ENCODE measurements around the gene ZNF557.

ZNF557 gene

DNA sequence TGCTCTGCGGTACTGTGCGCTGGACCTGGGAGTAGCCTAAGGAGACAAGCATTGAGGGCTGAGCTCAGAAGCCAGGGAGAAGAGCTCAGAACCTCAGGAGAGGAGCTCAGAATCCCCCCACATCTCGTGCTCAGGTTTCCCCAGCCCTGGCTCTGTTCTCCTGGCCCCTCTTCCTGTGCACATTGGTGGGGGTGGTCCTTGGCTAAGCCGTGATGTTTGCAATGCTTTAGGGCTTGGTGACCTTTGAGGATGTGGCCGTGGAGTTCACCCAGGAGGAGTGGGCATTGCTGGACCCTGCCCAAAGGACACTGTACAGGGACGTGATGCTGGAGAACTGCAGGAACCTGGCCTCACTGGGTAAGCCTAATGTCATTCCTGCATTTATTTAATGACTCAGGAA is 6.6 kb downstream of the ZNF557 start:
- DNase-seq (ENCODE audit: low spot score), result no peak

DNA sequence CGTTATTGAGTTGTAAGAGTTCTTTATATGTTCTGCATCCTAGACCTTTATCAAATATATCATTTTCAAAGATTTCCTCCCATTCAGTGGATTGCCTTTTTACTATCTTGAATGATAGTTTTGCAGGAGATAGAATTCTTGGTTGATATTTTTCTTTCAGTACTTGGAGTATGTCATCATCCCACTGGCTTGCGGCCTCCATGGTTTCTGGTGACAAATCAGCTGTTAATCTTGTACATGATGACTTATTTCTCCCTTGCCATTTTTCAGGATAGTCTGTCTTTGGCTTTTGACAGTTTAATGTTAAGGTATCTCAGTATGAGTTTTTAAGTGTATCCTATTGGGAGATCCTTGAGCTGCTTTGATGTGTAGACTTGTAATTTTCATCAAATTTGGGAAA is 8.5 kb downstream of the ZNF557 start:
- DNase-seq (ENCODE audit: low spot score), result no peak

DNA sequence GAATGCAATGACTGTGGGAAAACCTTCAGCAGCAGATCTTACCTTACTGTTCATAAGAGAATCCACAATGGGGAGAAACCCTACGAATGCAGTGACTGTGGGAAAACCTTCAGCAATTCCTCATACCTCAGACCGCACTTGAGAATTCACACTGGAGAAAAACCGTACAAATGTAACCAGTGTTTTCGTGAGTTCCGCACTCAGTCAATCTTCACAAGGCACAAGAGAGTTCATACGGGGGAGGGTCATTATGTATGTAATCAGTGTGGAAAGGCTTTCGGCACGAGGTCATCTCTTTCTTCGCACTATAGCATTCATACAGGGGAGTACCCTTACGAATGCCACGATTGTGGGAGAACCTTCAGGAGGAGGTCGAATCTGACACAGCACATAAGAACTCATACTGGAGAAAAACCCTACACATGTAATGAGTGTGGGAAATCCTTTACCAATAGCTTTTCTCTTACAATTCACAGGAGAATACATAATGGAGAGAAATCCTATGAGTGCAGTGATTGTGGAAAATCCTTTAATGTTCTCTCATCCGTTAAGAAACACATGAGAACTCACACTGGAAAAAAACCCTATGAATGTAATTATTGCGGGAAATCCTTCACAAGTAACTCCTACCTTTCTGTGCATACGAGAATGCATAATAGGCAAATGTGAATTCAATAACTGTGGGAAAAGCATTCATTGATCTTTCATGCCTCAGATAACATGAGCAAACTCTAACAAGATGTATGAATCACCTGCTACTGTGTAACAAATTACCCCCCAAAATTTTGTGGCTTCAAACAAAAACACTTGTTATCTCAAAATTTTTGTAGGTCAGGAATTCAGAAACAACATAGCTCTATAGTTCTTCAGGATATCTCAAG is 13.8 kb downstream of the ZNF557 start:
- DNase-seq (ENCODE audit: low spot score), result no peak

DNA sequence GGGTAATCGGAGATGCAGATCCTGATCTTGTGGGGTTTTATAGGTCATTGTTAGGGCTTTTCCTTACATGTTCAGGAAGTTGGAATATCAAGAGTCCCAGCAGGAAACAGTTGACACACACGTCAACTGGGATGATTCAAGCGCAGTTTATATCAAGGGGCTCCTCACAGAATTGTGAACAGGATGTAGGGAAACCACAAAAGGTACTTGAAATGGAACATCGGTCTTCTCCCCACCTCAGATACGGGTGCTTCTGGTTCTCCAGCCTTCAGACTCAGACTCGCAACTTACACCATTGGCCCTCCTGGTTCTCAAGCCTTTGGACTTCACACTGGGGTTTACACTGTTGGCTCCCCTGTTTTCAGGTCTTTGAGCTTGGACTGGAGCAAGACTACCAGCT is 19.5 kb downstream of the ZNF557 start:
- DNase-seq (ENCODE audit: low spot score), result no peak

DNA sequence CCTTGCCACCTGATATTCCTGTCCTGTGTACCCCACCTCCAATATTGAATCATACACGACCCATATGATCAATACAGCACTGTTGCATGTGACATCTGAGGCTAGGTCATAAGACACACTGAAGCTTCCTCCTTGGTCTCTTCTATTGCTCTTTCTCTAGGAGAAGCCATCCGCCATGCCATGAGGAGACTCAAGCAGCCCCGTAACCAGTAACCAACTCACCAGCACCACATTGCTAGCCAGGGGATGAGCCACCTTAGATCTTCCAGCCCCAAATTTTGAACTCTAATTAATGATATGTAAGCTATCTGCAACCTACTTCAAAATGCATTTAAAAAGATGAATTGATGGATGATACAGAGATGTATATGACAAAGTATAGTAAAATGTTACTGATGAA is 28.6 kb downstream of the ZNF557 start:
- DNase-seq (ENCODE audit: low spot score), result no peak

DNA sequence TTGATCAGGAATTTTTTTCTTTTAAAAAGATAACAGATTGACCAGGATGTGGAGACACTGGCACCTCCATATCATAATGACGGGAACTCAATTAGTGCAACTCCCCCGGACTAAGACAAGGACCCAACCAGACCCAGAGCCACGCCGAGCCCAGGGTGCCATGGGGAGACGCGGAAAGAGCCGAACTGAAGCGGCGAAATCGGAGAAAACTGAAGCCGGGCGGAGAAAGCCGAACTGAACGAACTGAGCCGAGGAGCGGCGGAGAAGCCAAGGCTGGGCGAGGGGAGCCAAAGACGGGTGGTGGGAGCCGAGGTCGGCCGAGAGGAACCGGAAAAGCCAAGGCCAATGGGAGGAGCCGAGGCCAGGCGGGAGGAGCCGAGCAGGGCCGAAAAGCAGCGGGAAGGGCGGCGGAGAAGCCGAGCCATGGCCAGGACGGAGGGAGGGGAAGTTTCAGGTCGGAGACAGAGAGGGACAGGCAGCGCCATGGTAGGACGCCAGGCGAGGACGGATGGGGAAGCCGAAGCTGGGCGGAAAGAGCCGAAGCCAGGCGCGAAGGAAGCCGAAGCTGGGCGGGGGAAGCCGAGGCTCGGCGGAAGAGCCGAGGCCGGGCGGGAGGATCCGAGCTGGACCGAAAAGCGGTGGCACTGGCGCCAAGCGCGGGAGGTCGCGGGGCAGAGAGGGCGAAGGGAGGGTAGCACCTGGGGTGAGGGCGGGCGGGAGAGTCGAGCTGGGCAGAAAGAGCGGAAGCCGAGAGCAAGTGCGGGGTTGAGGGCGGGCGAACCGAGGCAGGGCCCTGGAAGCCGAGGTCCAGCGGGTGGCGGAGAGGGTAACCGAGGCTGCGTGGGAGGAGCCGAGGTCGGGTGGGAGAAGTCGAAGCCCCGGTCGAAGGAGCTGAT is 29.4 kb downstream of the ZNF557 start:
- DNase-seq (ENCODE audit: low spot score), result peak; percentile 88

DNA sequence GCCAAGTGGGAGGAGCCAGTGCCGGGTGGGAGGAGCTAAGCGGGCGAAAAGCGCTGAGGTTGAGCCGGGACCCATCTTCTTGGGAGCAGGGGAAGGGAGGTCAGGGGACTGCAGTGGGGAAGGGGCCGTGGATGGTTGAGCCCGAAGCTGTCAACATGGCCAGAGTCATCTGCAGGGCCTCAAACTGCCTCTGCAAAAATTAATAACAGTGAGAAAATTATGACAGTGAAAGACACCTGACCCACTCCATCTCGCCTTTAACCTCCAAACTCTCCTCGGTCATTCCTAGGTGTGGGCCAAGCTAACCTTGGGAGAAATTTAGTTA is 30.1 kb downstream of the ZNF557 start:
- no peak for DNase-seq (ENCODE audit: low spot score)

DNA sequence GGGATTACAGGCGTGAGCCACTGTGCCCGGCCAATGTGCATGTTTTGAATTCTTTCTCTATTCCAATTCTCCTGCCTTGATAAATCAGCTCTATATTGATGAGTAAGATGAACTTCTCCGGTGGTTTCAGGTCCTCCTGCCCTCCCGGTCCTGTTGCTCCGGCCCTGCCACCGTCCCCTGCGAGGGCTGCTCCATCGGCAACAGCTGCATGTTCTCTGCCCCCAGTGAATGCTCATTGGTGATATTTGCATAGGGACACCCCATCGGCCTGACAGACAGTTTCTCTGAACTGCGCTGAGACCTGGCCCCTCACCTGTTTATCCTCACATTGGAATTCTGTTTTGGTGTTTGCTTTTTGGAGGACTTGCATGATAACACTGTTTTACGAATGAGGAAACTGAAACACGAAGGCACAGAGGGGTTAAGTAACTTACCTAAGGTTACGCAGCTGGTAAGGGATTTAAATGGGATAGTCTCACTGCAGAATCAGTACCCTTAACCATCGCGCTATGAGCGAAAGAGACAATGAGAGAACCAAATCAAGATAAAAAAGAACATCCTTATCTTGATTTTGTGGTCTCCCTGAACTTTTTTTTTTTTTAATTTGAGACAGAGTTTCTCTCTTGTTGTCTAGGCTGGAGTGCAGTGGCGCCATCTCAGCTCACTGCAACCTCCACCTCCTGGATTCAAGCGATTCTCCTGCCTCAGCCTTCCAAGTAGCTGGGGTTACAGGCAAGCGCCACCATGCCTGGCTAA is 32.2 kb downstream of the ZNF557 start:
- peak; percentile 13 for DNase-seq (ENCODE audit: low spot score)

DNA sequence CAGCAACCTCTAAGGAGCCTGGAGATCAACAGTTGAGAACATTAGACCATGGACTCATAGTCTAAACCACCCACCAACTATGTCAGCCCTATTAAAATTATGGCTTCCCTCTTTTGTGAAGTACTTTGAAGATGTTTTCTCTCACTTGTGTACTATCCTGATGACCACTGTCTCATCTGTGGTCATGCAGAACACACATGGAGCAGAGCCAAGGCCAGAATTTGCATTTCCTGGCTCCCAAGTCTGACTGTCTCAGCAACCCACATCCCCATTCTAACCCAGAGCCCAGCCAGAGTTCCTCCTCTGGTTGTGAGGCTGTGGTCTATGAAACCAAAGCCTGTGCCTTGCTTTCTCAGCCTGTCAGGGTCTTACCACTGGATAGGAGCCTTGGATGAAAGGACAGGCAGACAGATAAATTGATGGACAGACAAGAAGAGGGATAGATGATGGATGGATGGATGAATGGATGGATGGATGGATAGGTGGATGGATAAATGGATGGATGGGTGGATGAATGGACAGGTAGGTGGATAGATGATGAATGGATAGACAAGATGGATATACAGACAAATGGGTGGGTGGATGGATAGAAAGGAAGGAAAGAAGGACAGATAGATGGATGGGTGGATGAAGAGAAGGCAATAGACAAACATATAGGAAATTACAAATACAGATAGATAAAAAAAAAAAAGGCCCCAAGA is 35.4 kb downstream of the ZNF557 start:
- DNase-seq (ENCODE audit: low spot score), result no peak

DNA sequence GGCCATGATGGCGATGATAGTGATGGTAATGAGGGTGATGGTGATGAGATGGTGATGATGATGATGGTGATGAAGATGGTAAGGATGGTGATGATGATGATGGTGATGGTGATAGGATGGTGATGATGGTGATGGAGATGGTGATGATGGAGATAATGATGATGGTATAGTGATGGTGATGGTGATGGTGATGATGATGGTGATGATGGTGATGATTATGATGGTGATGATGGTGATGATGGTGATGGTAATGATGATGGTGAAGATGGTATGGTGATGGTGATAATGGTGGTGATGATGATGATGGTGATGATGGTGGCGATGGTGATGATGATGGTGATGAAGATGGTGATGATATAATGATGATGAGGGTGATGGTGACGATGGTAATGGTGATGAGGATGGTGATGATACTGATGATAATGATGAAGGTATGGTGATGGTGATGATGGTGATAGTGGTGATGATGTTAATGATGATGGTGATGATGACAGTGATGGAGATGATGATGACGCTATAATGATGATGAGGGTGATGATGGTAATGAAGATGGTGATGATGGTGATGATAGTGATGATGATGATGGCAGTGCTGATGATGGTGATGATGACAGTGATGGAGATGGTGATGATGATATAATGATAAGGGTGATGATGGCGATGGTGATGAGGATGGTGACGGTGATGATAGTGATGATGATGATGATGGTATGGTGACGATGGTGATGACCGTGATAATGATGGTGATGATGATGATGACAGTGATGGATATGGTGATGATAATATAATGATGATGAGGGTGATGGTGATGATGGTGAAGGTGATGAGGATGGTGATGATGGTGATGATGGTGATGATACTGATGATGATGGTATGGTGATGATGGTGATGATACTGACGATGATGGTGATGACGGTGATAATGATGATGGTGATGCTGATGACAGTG is 37.5 kb downstream of the ZNF557 start:
- no peak for DNase-seq (ENCODE audit: low spot score)

DNA sequence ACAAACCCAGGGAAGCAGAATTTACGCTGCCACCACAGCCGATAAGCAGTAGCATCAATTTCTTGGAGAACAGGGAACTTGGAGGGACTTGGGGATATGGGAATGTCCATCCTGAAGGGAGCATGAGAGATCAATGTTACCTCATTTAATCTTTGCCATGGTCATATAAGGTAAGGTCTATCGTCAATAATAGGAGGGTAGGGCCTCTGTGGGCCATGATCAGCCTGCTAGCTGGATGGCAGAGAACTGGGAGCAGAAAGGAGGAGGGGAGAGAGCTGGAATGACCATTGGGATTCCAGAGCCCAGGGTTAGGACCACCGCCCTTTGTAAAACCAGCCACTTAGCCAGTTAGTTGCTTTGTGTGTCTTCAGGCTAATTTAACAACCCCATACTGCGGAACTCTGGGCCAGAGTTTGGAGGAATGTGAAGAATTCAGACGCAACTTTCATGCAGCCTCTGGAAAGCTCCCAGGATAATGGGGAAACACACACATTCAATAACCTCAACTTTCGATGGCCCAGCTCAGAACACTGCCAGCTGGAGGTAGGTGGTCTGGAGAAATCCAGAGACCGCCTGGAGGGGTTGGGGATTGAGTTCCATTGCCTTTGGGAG is 40.3 kb downstream of the ZNF557 start:
- DNase-seq (ENCODE audit: low spot score), result no peak

DNA sequence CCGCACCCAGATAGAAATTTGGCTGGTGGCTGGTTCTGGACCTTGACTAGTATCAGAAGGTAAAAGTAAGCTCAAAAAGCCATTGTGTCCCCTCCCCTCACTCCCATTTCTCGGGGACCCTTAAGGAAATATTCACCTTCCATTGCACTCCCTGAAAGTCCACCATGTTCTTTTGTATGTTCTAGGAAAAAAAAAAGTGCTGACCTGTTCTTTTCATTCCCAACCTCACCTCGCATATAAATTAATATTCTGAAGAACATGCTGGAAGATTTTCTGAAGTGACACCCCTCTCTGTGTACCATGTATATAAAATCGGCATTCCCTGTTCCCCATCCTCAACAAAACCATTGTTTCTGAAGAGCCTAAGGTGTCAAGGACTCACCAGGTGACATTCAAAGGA is 43.2 kb downstream of the ZNF557 start:
- DNase-seq (ENCODE audit: low spot score), result no peak

DNA sequence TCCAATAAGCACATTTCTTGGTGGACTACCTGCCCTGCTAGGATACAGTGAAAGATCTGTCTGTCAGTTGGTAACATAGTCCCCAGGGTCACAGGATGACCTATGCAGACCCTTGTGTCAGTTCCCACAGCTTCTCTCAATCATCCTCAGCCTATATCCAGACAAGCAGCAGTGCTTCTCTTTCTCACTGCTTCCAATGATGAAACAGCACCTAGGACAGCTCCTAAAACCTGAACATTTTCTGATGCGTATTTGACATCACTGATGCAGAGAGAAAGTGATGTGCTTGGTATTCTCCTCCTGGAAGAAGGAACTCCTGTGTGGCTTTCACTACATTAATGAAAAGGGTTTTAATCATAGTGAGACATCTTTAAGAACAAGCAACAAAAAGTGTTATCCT is 43.7 kb downstream of the ZNF557 start:
- no peak for DNase-seq (ENCODE audit: low spot score)

DNA sequence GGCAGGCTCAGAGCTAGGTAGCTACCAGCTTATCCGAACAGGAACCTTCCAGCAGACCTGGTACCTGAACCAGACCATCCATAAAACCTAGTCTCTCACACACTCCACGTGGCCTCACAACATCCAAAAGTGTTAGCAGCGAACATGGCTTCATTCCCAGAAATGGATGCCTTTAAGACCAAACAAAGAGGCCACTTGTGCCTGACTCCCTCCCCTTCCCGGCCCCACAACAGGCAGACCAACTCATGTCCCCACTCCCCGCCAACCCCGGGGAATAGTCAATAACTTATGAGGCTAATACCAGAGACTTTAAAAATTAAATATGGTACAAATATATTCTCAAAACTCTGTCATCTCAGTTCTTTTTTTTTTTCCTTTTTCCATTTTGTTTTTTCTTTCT is 46.2 kb downstream of the ZNF557 start:
- DNase-seq (ENCODE audit: low spot score), result no peak

DNA sequence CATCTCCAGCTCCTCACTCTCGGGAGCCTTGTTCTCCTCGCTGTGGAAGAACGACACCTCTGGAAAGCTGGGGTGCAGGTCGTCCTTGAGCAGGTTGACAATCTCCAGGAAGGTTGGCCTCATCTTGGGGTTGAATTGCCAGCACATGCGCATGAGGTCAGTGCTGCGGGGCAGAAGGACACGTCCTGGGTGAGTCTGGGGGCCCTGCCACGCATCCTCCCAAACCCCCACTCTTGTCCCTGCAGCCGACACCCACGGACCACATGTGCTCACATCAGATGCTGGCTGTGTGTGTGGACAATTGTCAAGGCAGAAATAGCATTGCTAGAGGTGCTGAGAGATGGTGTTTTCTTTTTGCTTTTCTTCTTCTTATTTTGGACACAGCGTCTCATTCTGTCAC is 47.7 kb downstream of the ZNF557 start:
- DNase-seq (ENCODE audit: low spot score), result no peak

DNA sequence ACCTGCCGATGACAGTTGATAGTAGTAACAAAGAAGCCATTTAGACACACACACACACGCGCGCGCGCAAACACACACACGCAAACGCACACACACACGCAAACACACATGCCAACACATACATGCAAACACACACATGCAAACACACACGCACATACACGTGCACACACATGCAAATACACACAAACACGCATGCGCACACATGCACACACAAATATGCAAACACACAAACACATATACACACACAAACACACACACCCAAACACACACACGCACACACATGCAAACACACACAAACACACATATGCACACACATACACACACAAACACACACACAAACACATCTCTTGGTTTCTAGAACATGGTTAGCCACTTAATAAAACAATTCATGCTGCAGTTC is 50.1 kb downstream of the ZNF557 start:
- DNase-seq (ENCODE audit: low spot score), result no peak

DNA sequence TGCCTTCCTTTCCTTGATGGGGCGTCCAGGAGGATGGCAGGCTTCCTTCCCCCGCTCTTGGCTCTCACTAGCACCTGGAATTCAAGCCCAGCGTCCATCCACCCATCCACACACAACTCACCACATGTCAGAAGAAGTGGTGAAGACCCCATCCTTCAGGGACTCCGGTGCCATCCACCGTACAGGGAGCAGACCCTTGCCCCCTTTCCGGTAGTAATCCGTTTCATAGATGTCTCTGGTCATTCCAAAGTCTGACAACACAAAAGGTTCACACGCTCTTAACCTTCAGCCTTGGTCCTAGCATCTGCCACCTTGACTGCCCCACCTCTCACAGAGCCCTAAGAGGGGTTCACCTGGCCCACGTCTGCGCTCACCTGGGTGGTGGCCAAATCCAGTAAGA is 51.0 kb downstream of the ZNF557 start:
- no peak for DNase-seq (ENCODE audit: low spot score)

DNA sequence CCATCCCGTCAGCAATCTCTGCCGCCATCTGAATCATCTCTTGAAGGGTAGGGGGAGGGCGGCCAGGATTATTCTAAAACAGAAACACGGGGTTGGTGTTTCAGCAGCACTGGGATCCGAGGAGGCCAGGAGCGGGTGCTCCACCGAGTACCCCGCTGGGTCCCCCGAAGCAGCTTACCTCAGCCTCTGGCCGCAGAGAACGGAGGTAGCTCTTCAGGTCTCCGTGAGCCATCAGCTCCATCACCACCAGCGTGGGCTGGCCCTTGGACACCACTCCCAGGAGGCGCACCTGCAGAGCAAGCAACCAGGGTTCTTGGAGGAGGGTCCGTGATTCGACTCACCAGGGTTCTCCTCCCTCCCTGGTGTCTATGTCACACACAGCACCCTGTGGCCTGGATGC is 53.2 kb downstream of the ZNF557 start:
- DNase-seq (ENCODE audit: low spot score), result no peak

DNA sequence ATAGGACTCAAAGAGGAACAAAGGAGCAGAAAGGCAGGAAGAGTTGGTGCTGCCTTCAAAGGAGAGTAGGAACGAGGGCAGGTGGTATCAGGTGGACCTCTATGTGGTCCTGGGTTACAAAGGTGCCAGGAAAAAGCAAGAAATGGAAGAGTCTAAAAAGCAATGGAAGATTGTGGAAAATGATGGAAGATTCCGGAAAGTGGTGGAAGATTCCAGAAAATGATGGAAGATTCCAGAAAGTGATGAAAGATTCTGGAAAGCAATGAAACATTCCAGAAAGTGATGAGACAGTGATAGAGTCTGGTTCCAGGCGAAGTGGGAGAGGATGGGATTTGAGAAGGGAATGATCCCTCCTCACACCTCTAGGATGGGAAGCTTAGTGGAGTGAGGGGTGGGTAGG is 55.3 kb downstream of the ZNF557 start:
- DNase-seq (ENCODE audit: low spot score), result no peak

DNA sequence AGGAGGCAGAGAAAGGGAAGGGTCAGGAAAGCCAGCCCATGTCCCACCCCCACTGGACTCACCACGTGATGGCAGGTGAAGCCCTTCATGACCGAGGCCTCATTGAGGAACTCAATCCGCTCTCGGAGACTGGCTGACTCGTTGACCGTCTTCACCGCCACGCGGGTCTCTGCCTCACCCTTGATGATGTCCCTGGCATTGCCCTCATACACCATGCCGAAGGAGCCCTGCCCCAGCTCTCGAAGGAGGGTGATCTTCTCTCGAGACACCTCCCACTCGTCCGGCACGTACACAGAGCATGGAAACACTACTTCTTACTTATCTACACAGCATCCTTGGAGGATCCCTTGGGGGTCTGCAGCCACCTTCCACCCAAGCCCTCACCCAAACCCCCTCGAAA is 55.7 kb downstream of the ZNF557 start:
- no peak for DNase-seq (ENCODE audit: low spot score)
